D341Med (cell line): Measurements from ENCODE around the gene CD244.
"Not testable (repeated sequence)": the region's sequence is repeated elsewhere in the genome, so short reads cannot be mapped to it uniquely, and the experiment has no call there.

Experiments used
- DNase-seq: peaks from one replicate; pipeline ENCODE4 v3.0.0; 2012; ENCODE audit warnings: low spot score

CD244 gene, protein sequence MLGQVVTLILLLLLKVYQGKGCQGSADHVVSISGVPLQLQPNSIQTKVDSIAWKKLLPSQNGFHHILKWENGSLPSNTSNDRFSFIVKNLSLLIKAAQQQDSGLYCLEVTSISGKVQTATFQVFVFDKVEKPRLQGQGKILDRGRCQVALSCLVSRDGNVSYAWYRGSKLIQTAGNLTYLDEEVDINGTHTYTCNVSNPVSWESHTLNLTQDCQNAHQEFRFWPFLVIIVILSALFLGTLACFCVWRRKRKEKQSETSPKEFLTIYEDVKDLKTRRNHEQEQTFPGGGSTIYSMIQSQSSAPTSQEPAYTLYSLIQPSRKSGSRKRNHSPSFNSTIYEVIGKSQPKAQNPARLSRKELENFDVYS

DNA sequence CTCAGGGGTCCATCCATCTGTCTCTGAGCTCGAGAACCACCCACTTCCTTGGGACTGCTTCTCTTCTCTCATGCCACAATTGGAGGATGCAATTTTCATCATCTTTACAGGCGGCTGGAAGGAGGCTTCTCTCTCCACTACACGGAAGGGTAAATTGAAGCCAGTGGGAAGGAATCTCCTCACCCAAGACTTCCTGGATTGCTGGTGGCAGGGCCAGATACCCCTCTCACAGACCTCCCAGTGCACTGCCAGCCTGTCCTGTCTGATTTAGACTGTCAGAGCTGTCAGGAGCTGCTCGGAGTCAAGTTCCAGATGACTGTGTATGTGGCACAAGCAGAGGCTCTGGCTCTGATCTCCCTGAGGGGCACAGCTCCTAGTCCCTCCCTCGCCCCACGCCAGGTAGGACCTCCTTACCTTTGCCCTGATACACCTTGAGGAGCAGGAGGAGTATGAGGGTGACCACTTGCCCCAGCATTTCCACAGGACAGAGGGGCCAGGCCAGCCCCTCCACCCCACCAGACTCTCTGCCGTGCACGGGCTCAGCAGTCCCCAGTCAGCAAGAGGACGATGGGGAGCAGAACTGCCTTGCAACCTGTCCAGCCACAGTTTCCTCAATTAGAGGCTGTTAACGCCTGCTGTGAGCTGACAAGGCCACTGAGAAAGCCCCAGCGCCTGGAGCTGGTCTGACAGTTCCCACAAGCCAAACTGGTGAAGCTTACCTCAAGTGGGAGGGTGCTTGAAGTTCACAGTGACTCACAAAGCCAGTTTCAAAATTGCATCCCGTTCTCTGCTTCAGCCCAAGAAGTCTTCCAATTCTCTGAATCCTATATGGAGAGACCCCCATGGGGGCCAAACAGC is at the start of gene CD244:
CD244 (minus strand) TSS at position 685 of the 858 bp plus-strand sequence; CDS start at position 475, 210 bp downstream.
- DNase-seq = no peak

DNA sequence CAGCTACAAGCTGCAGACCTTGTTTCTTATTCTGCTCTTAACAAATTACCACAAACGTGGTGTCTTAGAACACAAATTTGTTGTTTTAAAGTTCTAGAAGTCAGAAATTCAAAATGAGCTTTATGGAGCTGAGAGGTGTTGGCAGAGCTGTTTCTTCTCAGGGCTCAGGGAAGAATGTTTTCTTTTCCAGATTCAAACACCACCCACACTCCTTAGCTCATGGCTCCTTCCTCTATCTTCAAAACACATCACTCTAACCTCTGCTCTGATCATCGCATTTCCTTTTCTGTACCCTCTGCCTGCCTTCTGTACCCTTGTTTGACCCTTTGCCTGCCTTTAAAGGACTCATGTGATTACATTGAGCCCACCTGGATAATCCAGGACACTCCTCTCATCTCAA is 49.2 kb upstream of the CD244 start:
- no peak for DNase-seq

DNA sequence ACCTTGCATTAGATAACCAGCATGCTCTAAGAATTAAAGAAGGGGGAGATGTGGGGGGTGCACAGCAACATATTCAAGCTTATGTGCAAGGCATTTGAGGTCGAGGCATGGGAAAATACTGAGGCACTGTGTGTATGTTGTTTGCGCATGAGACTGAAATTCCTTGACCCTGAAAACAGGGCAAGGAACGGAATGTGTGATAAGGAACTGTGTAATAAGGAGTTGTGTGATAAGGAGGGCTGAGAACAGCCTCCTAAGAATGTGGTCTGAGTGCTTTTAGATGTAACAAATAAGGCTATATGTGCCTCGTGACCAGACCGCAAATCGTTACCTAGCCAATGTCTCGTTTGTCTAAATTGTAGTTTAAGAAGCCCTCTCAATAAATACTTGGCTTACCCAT is 48.8 kb upstream of the CD244 start:
- no peak for DNase-seq

DNA sequence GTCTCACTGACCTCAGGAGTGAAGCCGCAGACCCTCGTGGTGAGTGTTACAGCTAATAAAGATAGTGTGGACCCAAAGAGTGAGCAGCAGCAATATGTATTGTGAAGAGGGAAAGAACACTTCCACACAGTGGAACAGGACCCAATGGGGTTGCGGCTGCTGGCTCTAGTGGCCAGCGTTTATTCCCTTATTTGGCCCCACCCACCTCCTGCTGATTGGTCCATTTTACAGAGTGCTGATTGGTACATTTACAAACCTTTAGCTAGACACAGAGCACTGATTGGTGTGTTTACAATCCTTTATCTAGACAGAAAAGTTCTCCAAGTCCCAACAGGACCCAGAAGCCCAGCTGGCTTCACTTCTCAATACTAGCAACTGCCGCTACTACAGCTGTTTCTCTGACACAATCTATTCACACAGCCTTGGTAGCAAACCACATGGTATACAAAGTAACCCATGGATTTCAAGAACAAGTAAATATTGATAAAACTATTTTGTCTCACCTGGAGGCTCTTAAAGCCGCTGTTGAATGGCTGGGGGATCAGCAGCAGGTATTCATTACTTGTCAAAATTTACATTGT is 47.6 kb upstream of the CD244 start:
- DNase-seq = no peak

DNA sequence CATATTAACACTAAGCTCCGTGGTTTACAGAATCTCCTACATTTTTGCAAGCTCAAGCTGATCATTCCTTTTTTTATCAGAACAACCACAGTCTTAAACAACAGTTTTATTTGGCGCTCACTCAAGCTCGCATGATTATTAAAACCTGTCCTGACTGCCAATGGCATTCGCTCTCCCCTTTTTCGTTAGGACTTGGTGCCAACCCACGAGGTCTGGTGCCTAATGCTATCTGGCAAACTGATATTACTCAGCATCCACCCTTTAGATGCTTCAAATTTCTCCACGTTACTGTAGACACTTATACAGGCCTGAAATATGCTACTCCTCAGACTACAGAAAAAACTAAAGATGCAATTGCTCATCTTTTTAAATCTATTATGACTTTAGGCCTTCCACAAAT is 45.3 kb upstream of the CD244 start:
- DNase-seq = no peak

DNA sequence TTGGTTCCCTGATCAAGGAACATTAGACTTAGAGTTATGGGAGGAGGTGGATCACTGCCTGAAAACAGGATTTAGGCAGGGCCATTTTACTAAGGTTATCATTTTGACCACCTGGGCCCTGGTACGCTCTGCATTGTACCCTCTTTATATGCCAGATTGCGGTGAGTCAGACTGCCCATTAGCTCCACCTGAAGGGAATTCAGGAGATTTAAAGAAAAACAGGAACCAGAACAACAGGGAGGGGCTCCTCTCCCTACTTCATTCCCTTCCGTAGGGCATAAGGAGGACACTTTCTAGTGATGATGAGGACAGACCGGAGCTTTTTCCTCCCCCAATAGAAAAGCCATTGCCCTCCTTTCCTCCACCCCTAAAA is 42.9 kb upstream of the CD244 start:
- no peak for DNase-seq

DNA sequence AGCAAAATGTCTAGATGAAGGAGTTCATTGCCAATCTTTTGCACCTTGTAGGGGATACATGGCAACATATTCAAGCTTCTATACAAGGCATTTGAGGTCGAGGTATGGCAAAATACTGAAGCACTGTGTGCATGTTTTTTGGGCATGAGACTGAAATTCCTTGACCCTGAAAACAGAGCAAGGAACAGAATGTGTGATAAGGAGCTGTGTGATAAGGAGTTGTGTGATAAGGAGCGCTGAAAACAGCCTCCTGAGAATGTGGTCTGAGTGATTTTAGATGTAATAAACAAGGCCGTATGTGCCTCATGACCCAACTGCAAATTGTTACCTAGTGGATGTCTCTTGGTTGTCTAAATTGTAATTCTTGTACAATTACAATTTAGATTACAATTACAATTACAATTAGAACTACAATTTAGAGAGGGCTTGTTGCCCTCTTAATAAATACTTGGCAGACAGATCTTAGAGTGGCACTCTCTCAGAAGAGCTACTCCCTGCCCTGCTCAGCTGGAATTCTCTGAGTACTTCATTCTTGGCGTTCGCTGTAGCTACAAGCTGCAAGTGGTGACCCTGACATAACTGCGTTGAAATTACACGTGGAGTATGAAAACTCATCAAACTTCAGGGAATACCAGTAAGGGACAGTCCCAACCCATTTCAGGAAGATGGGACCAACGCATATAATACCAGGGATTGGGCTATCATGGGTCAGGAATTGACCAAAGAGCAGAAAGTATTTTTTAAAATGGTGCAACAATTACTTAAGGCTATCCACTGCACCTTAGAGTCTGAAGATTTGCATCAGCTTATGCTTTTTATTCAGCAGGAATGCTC is 42.3 kb upstream of the CD244 start:
- no peak for DNase-seq

DNA sequence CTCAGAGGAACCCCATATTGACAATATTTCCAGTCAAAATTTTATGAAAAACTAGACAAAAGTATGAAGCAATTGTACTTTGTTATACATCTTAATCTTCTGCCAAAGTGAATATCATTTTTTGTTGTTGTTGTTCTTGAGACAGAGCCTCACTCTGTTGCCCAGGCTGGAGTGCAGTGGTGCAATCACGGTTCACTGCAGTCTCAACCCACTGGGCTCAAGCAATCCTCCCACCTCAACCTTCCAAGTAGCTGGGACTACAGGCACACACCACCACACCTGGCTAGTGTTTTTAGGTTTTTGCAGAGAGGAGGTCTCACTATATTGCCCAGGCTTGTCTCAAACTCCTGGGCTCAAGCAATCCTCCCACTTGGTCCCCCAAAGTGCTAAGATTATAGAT is 39.6 kb upstream of the CD244 start:
- DNase-seq = not testable (repeated sequence)

DNA sequence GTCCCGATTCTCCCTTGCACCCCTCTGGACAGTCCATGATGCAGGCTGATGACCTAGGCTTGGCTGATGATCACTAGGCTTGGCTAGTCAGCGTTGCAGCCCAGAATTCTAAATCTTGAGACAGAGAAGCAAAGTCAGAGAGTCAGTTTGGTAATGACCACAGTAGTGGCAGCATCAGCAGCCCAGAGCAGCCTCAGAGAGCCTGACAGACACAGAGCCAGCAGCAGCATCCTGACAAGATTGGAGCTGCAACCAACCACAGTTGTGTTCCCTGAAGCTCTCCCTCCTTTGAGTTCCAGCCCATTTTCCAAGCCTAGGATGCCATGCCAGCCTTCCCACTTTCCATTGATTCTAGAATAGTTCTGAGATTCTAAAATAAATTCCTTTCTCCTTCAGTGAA is 39.1 kb upstream of the CD244 start:
- no peak for DNase-seq

DNA sequence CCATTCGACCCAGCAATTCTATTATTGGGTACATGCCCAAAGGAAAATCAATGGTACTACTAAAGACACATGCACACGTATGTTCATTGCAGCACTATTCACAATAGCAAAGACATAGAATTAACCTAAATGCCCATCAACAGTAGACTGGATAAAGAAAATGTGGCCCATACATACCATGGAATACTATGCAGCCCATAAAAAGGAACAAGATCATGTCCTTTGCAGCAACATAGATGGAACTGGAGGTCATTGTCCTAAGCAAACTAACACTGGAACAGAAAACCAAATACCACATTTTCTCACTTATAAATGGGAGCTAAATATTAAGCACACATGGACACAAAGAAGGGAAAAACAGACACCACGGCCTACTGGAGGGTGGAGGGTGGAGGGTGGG is 38.0 kb upstream of the CD244 start:
- not testable (repeated sequence) for DNase-seq

DNA sequence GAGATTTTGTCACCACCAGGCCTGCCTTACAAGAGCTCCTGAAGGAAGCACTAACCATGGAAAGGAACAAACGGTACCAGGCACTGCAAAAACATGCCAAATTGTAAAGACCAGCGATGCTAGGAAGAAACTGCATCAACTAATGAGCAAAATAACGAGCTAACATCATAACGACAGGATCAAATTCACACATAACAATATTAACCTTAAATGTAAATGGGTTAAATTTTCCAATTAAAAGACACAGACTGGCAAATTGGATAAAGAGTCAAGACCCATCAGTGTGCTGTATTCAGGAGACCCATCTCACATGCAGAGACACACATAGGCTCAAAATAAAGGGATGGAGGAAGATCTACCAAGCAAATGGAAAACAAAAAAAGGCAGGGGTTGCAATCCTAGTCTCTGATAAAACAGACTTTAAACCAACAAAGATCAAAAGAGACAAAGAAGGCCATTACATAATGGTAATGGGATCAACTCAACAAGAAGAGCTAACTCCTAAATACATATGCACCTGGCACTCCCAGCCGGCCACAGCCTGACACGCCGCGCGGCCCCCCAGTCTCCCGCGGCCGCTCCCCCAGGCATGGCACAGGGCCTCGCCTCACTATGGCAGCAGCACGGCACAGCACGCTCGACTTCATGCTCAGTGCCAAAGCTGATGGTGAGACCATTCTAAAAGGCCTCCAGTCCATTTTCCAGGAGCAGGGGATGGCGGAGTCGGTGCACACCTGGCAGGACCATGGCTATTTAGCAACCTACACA is 31.9 kb upstream of the CD244 start:
- not testable (repeated sequence) for DNase-seq

DNA sequence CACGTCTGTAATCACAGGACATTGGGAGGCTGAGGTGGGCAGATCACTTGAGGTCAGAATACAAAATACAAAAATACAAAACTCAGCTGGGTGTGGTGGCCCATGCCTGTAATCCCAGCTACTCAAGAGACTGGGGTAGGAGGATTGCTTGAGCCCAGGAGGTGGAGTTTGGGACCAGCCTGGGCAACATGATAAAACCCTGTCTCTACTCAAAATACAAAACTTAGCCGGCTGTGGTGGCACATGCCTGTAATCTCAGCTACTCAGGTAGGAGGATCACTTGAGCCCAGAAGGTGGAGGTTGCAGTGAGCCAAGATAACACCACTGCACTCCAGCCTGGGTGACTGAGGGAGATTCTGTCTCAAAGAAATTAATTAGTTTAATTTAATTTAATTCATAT is 28.8 kb upstream of the CD244 start:
- no peak for DNase-seq

DNA sequence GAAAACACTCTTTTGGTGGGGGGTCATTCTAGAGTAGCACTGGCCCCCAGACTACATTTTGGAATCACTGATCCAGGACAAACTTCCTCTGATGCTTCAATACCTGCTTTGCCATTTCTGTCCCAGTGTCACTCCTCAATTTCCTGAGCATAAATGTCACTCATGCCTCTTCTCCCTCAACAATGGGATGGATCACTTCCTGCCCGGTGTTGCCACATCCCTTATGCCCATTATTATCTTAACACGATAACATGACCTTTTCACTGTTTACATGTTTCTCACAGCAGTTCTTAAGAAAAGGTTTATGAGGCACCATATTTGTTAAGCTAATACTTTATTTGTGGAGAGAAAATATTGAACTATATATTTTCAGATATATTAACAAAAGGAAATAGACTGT is 26.2 kb upstream of the CD244 start:
- DNase-seq = no peak

DNA sequence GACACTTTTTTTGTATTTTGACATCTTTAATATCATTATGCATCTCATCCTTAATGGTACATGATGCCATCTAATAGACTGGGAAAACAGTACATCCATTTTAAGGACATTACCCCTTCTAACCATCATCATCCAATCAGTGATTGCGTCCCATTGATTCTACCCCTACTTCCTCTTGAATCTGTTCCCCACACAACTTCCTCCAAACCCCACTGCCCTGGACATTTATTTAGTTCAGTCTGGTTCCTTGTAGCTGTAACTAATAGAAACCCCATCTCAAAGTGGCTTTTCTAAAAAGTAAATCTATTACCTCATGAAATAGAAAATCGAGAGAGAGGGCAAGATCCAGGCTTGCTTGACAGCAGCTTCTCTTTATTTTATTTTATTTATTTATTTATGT is 24.4 kb upstream of the CD244 start:
- DNase-seq = no peak

DNA sequence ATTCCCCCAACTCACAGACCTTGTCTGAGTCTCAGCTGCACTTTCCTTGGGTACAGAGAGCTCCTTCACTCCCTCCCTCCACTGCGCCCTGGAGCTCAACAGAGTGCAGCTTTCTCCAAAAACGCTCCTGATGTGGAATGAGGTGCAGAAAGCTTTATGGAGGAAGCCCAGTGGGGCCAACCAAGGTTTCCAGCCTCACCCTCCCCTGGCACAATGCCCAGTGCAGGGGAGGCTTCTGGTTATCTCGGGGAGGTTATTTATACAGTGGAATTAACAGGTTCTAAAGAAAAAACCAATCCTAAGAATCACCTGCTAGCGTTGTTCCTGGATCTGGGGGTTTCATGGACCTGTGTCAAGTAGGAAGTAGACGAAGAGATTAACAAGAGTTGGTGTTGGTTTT is 22.4 kb upstream of the CD244 start, which contains the start of gene ITLN1:
ITLN1 (minus strand) TSS at position 139 of the 400 bp plus-strand sequence. CDS start 303 bp downstream, outside the sequence.
- no peak for DNase-seq

DNA sequence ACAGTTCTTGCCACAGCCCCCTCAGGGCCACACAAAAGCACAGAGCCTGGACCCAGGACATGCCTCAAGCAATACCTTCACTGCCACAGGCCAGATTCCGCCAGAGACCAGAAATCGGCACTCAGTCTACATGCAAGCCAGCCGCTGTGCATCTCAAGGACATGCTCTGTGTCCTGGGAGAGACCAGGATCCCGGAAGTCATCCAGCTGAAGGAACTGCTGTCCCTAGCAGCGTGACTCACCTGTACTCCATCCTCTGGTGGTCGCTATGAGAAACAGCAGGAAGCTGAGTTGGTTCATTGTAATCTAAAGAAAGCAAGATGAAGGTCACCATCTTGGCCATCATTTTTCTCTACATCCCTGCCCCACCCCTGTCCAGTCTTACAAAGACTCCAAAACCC is 21.9 kb upstream of the CD244 start:
- DNase-seq = no peak

DNA sequence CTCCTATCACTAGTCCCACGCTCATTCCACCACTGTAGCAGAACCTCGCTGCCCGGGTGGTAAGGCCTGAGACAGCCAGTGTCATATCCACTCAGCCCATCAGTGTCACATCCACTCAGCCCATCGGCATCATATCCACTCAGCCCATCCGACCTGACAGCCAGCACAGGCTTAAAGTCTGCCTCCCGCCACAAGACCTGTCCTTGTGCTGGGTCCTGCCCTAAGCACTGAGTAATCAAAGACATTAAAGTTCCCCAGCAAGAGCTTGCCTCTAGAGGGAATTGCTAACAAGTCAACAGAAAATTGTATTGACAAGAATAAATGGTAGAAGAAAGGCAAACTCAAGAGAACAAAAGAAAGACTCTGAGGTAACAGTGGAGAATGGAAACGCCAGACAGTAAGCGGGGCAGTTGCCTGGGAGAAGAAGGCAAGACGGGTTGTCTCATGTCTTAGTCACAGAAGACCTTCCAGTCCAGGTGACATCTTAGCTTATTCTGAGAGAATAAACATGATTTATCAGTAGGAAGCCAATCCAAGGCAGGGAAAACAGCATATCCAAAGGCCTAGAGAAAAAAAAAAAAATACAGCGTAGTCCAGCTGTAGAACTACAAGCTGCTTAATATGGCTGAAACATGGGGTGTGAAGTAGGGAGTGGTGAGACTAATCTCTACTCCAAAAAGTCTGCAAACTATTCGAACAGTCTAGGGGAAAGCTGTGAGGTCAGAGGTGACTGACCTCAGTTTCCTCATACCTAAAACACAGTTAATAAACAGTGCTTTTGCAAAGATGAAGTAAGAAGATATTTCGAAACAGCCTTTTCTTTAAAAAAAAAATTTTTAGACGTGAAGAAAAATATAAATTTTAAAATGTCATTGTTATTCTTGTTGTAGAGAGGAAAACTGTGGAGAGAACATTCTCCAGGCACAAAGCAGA is 21.2 kb upstream of the CD244 start:
- no peak for DNase-seq

DNA sequence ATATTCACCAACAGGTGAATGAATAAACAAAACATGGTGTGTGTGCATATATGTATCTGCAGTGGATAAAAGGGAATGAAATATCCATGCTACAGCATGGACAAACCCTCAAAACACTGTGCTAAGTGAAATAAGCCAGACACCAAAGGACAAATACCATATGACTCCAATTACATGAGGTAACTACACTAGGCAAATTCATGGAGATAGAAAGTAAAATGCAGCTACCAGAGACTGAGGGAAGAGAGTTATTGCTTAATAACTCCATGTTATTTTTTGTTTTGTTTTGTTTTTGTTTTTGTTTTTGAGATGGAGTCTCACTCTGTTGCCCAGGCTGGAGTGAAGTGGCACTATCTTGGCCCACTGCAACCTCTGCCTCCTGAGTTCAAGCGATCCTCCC is 19.9 kb upstream of the CD244 start:
- no peak for DNase-seq

DNA sequence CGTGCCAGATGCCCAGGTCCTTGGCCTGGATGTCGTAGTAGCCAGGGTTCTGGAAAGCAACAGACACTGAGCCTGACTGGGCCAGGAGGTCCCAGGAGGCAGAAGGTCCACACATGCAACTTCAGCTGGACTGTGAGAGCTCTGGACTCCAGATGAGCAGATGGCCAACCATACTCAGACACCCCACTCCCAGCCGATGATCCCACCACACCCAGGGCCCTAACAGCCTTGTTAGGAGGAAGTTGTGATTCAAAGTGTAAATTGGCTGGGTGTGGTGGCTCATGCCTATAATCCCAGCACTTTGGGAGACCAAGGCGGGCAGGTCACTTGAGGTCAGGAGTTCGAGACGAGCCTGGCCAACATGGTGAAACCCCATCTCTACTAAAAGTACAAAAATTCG is 18.6 kb upstream of the CD244 start:
- not testable (repeated sequence) for DNase-seq

DNA sequence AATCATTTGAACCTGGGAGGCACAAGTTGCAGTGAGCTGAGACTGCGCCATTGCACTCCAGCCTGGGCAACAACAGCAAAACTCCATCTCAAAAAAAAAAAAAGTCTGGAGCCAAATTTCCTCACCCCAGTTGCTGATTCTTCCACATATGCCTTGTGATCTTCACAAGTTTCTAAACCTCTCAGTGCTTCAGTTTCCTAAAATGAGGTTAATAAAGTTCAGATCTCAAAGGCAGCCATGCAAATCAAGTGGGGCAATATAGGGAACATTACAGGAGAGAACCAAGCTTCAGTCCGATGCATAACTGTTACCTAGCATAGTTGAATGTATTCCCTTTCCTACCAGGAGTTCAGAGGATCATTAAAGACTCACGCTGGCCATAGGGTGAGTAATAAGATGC is 17.5 kb upstream of the CD244 start:
- DNase-seq = no peak
